HG02623 (cell line): ENCODE measurements around the gene CCDC181.
"Not testable (repeated sequence)": the region's sequence is repeated elsewhere in the genome, so short reads cannot be mapped to it uniquely, and the experiment has no call there.

ENCODE experiments used
- ATAC-seq: cut with Tn5 transposase; IDR thresholded peaks from one replicate; pipeline ENCODE4 v1.9.1; 2021; ENCODE audit warnings: moderate library complexity; ENCODE audit not compliant: unreplicated experiment

CCDC181 gene

GRCh38 chr1:169427081-169427641 lies at the start of gene CCDC181:
Gene CCDC181, minus strand, starts transcription at chr1:169427474. Its CDS starts 2,547 bp downstream, at chr1:169424927.
- ATAC-seq, result peak; percentile 71

GRCh38 chr1:169475806-169476387 lies 48.6 kb upstream of the CCDC181 start:
- no peak for ATAC-seq

- ATAC-seq, result no peak
These were observed 47.2 kb upstream of the CCDC181 start for GRCh38 chr1:169474302-169474995.

- ATAC-seq, result no peak
These were observed 46.1 kb upstream of the CCDC181 start for GRCh38 chr1:169473347-169473746.

- no peak for ATAC-seq
These were observed 45.5 kb upstream of the CCDC181 start for GRCh38 chr1:169472738-169473137.

- ATAC-seq, result no peak
These were observed 41.7 kb upstream of the CCDC181 start for GRCh38 chr1:169468982-169469381.

- ATAC-seq, result no peak
These were observed 39.3 kb upstream of the CCDC181 start for GRCh38 chr1:169466259-169467230.

GRCh38 chr1:169465281-169465680 lies 38.0 kb upstream of the CCDC181 start:
- no peak for ATAC-seq

- ATAC-seq, result no peak
These were observed 35.1 kb upstream of the CCDC181 start for GRCh38 chr1:169462385-169462784.

- no peak for ATAC-seq
These were observed 34.2 kb upstream of the CCDC181 start for GRCh38 chr1:169461390-169462000.

- ATAC-seq, result no peak
These were observed 33.0 kb upstream of the CCDC181 start for GRCh38 chr1:169460191-169460833.

- ATAC-seq, result no peak
These were observed 30.2 kb upstream of the CCDC181 start for GRCh38 chr1:169457443-169457842.

- no peak for ATAC-seq
These were observed 28.8 kb upstream of the CCDC181 start for GRCh38 chr1:169456029-169456428.

- no peak for ATAC-seq
These were observed 25.6 kb upstream of the CCDC181 start for GRCh38 chr1:169452921-169453320.

- no peak for ATAC-seq
These were observed 24.0 kb upstream of the CCDC181 start for GRCh38 chr1:169451218-169451824.

GRCh38 chr1:169443923-169444322 lies 16.6 kb upstream of the CCDC181 start:
- no peak for ATAC-seq

GRCh38 chr1:169426174-169426705 lies 1.0 kb downstream of the CCDC181 start:
- ATAC-seq, result no peak

- no peak for ATAC-seq
These were observed 6.0 kb downstream of the CCDC181 start for GRCh38 chr1:169421309-169421708.

GRCh38 chr1:169414952-169415351 lies 12.3 kb downstream of the CCDC181 start:
- ATAC-seq, result no peak

- ATAC-seq, result not testable (repeated sequence)
These were observed 18.9 kb downstream of the CCDC181 start for GRCh38 chr1:169408340-169408739.
